ENCODE results near the gene SNCAIP.

DNA sequence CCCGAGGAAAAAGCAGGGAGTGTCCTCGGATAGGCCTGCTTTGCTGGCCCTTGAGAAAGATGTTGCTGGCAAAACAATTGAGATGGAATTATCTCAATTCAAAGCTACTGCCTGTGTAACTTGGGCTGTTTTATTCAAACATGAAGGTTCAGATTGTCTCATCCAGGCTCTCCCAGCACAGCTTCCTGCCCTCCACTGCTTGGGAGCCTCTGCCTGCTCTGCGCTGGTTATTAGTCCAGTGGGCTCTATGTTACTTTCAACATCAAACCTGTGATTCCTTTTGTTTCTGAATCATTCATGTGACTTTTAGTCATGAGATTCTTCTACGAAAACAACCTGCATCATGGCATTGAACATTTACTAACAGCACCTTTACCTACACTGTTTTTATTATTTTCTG lies 123.2 kb downstream of the SNCAIP start:
- TF ChIP-seq, protein P1, sequence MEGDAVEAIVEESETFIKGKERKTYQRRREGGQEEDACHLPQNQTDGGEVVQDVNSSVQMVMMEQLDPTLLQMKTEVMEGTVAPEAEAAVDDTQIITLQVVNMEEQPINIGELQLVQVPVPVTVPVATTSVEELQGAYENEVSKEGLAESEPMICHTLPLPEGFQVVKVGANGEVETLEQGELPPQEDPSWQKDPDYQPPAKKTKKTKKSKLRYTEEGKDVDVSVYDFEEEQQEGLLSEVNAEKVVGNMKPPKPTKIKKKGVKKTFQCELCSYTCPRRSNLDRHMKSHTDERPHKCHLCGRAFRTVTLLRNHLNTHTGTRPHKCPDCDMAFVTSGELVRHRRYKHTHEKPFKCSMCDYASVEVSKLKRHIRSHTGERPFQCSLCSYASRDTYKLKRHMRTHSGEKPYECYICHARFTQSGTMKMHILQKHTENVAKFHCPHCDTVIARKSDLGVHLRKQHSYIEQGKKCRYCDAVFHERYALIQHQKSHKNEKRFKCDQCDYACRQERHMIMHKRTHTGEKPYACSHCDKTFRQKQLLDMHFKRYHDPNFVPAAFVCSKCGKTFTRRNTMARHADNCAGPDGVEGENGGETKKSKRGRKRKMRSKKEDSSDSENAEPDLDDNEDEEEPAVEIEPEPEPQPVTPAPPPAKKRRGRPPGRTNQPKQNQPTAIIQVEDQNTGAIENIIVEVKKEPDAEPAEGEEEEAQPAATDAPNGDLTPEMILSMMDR (IDR thresholded peaks at IDR 0.05), result no peak
- TF ChIP-seq POLR2A (IDR thresholded peaks at IDR 0.05) (no peak), EP300 (IDR thresholded peaks at IDR 0.05) (no peak), POLR2AphosphoS5 (IDR thresholded peaks at IDR 0.05) (no peak)

All from suprapubic skin (tissue), 4 donors.